ENCODE results near the gene POLN. TPM values are rescaled to one million over a fixed set of nuclear protein-coding genes. Genes with fewer than 3 reads are reported as not detected.

Gene POLN
- total and polyA plus RNA-seq, 2 of the 4 experiments (the other 2 are of a cell fraction), result 0.63 to 0.72 TPM

DNA sequence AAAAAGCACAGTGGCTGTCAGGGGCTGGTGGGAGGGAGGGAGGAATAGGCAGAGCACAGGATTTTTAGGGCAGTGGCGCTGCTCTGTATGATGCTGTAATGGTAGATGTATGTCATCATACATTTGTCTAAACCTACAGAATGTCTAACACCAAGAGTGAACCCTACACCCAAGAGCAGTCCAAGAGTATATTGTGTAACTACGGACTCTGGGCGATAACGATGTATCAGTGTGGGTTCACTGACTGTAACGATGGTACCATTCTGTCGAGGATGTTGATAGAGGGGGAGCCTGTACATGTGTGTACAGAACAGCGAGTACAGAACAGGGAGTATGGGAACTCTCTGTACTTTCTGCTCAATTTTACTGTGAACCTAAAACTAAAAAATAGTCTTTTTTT is 76.5 kb downstream of the POLN start:
- Histone ChIP-seq H3K9me1 (ENCODE audit: insufficient read depth, low read length) (no peaks in the 10 kb centered on the region), H3K4me1 (ENCODE audit: control insufficient read depth, insufficient read depth, low read length) (no peaks in the 10 kb centered on the region), H2AK5ac (ENCODE audit: low read depth, low read length) (no peak overlapping the region), H2BK120ac (ENCODE audit: low read depth, low read length) (no peak overlapping the region), H3K4me3 (ENCODE audit: insufficient read depth, low read depth, low read length) (no peak overlapping the region), H2BK5ac (ENCODE audit: low read depth, low read length, poor library complexity, severe bottlenecking) (no peak overlapping the region), H3K36me3 (ENCODE audit: control insufficient read depth, insufficient read depth, low read length) (no peaks in the 10 kb centered on the region; the same call in none of the 2 replicates), H3K27ac (ENCODE audit: insufficient read depth, low read length) (no peak overlapping the region), H4K91ac (ENCODE audit: insufficient read depth, low read depth, low read length) (no peak overlapping the region), H2AFZ (replicated peaks; ENCODE audit: low read length, poor library complexity) (no peak overlapping the region), H3K4me2 (ENCODE audit: low read depth, low read length) (no peak overlapping the region), H2BK15ac (ENCODE audit: low read depth, low read length) (no peak overlapping the region), H3K9me3 (ENCODE audit: control insufficient read depth, insufficient read depth, low read length) (no peaks in the 10 kb centered on the region), H3K79me1 (ENCODE audit: low read depth in 1 of 2, low read length in 2 of 2) (no peaks in the 10 kb centered on the region), H3K4ac (ENCODE audit: low read depth, low read length) (no peak overlapping the region), H3K9ac (ENCODE audit: low read depth, low read length) (no peak overlapping the region), H4K20me1 (ENCODE audit: insufficient read depth, low read length) (no peaks in the 10 kb centered on the region), H3K18ac (ENCODE audit: low read depth, low read length) (no peak overlapping the region), H3K23ac (ENCODE audit: low read depth, low read length) (no peak overlapping the region), H4K5ac (ENCODE audit: low read depth, low read length) (no peak overlapping the region), H2BK20ac (ENCODE audit: low read depth, low read length) (no peak overlapping the region), H3K14ac (replicated peaks; ENCODE audit: low read depth, low read length) (no peak overlapping the region), H2AK9ac (replicated peaks; ENCODE audit: low read depth, low read length, poor library complexity) (no peak overlapping the region), H3K56ac (ENCODE audit: extremely low read depth, insufficient read depth, low read length) (no peak overlapping the region), H4K8ac (ENCODE audit: low read depth in 2 of 2, low read length in 2 of 2) (no peak overlapping the region), H3K27me3 (ENCODE audit: control insufficient read depth, insufficient read depth, low read length) (no peaks in the 10 kb centered on the region)
- no peak for ATAC-seq (ENCODE audit: low read depth)
- intact Hi-C loops (cut with micrococcal nuclease) (no loop called here), dilution Hi-C loops (cut with HindIII; ENCODE audit: low sequenced_read_pairs, unreplicated experiment) (no loop called here), in situ Hi-C loops (cut with MboI; ENCODE audit: low sequenced_read_pairs) (no loop called here)
- CTCF ChIA-PET, result no interaction called here
- TF ChIP-seq RFX5 (IDR thresholded peaks at IDR 0.05; ENCODE audit: low read depth, low read length) (no peak), MAZ (IDR thresholded peaks at IDR 0.05; ENCODE audit: borderline replicate concordance, low read depth, low read length) (no peak), MAFK (IDR thresholded peaks at IDR 0.05; ENCODE audit: low read depth, low read length) (no peak), CHD1 (IDR thresholded peaks at IDR 0.05; ENCODE audit: low read depth, low read length) (no peak), NFE2L2 (IDR thresholded peaks at IDR 0.05; ENCODE audit: low read depth, low read length) (no peak), MXI1 (IDR thresholded peaks at IDR 0.05; ENCODE audit: borderline replicate concordance, low read depth, low read length) (no peak), FOS (IDR thresholded peaks at IDR 0.05; ENCODE audit: low read depth, low read length) (no peak), SMC3 (IDR thresholded peaks at IDR 0.05; ENCODE audit: low read depth, low read length) (no peak), BHLHE40 (IDR thresholded peaks at IDR 0.05; ENCODE audit: low read depth, low read length) (no peak), RAD21 (IDR thresholded peaks at IDR 0.05; ENCODE audit: low read length) (no peak), CTCF (conservative IDR thresholded peaks at IDR 0.05; ENCODE audit: low read depth, low read length) (no peak), CEBPB (IDR thresholded peaks at IDR 0.05; ENCODE audit: low read depth, low read length) (no peak), POLR2A (IDR thresholded peaks at IDR 0.05; ENCODE audit: low read depth, low read length) (no peak), RCOR1 (IDR thresholded peaks at IDR 0.05; ENCODE audit: insufficient replicate concordance, low read length) (no peak), USF2 (IDR thresholded peaks at IDR 0.05; ENCODE audit: low read depth, low read length) (no peak)
- TF ChIP-seq, protein P1, sequence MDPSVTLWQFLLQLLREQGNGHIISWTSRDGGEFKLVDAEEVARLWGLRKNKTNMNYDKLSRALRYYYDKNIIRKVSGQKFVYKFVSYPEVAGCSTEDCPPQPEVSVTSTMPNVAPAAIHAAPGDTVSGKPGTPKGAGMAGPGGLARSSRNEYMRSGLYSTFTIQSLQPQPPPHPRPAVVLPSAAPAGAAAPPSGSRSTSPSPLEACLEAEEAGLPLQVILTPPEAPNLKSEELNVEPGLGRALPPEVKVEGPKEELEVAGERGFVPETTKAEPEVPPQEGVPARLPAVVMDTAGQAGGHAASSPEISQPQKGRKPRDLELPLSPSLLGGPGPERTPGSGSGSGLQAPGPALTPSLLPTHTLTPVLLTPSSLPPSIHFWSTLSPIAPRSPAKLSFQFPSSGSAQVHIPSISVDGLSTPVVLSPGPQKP (IDR thresholded peaks at IDR 0.05; ENCODE audit: borderline replicate concordance, low read depth, low read length), result no peak
- WGBS, 2 experiments (ENCODE audit: extremely low coverage in 2 of 2, insufficient read length in 1 of 2), result no CpG with 5 or more reads among the region's 7 CpGs
- POLR2A ChIA-PET (ENCODE audit: unreplicated experiment), result no interaction called here
- BruUV-seq (replicated peaks), result no TSS peak
- no peak for DNase-seq

Data from IMR-90 (cell line).